Spinal cord (tissue), 10 donors: ENCODE measurements around the gene STS. TPM values are rescaled to one million over a fixed set of nuclear protein-coding genes. Genes with fewer than 3 reads are reported as not detected.

ENCODE experiments used
- DNase-seq, 6 donors: peaks; one replicate each; pipeline versions ENCODE4 v3.0.0 to v3.0.0-alpha.2; 2013 to 2015; ENCODE audit warnings: low spot score in 6 of 6, low read depth in 4 of 6
- H3K27ac ChIP-seq: one replicate; pipeline ENCODE4 v1.5.1; 2013; ENCODE audit warnings: low read depth, low read length, control low read depth
- H3K27me3 ChIP-seq: one replicate; pipeline ENCODE4 v1.6.1; 2013; ENCODE audit warnings: low read length; ENCODE audit not compliant: control insufficient read depth, insufficient read depth
- H3K36me3 ChIP-seq: one replicate; pipeline ENCODE4 v1.6.1; 2013; ENCODE audit warnings: low read length; ENCODE audit not compliant: control insufficient read depth, insufficient read depth
- H3K4me1 ChIP-seq: one replicate; pipeline ENCODE4 v1.6.1; 2013; ENCODE audit warnings: low read length; ENCODE audit not compliant: control insufficient read depth, insufficient read depth
- H3K4me3 ChIP-seq: one replicate; pipeline ENCODE4 v1.5.1; 2013; ENCODE audit warnings: low read depth, low read length, control low read depth
- H3K9me3 ChIP-seq: one replicate; pipeline ENCODE4 v1.6.1; 2013; ENCODE audit warnings: low read length; ENCODE audit not compliant: control insufficient read depth, insufficient read depth
- WGBS: methylation state at CpG from one replicate; pipeline ENCODE4 v1.1.5; 2013; ENCODE audit warnings: missing lambda C conversion rate; ENCODE audit not compliant: insufficient coverage; 5-methylcytosine and 5-hydroxymethylcytosine counted together
- polyA plus RNA-seq, 2 donors: library from polyadenylated mRNA; unstranded; fragments of 120-200 nt; gene quantifications; one replicate each; pipeline ENCODE4 v1.2.1, GENCODE V29; 2013; ENCODE audit not compliant: insufficient read length in 2 of 2
- total RNA-seq, 2 donors: library from RNA; depleted of rRNA in 1 of 2; stranded (reverse); fragments of 120-200 nt in 1 of 2; fragments of >200 nt in 1 of 2; gene quantifications; one replicate each; pipeline versions ENCODE4 v1.2.3 to v1.2.4, GENCODE V29; 2013 to 2014
- donor health status: healthy.

The STS gene
- total and polyA plus RNA-seq, 4 donors, result 9.4 to 34.3 (median 16.8) TPM

- Histone ChIP-seq H3K27me3 (no peaks in the 10 kb centered on the region), H3K9me3 (no peaks in the 10 kb centered on the region), H3K4me1 (peaks cover 5% of the 10 kb centered on the region), H3K36me3 (peaks cover 3% of the 10 kb centered on the region), H3K27ac (no peak overlapping the region), H3K4me3 (no peak overlapping the region)
- 38% methylated on average over 8 of the region's 8 CpGs for WGBS
- DNase-seq, result no peak
These were observed 14.5 kb upstream of the STS start for GRCh38 chrX:7133050-7133440.

DNA sequence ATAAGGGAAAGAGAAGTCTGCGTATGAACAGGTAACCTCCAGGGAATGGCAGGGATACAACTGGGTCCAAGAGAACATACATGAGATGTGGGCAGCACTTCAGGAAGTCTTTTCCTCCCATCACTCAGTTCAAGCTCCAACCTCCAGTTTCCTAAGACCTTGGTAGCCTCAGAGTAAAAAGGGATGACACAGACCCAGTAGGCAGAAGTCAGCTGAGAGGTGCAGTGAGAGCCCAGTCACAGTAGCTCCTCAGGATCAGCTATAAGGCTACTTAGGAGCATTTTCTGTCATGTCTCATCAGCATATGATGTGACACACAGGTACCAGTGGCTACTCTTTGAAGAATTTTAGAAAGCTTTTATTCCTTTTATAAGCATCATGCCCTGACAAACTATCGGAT lies 12.5 kb upstream of the STS start:
- Histone ChIP-seq H3K36me3 (peaks cover 3% of the 10 kb centered on the region), H3K9me3 (no peaks in the 10 kb centered on the region), H3K27me3 (no peaks in the 10 kb centered on the region), H3K4me3 (no peak overlapping the region), H3K4me1 (peaks cover 5% of the 10 kb centered on the region), H3K27ac (no peak overlapping the region)
- WGBS, result 100% methylated on average over 1 of the region's 2 CpGs
- DNase-seq, result no peak

- WGBS, result 94% methylated on average over 6 of the region's 9 CpGs
- no peak for DNase-seq
- H3K27ac ChIP-seq, result no peak overlapping the region
These were observed 8.1 kb upstream of the STS start for GRCh38 chrX:7139202-7140081.

DNA sequence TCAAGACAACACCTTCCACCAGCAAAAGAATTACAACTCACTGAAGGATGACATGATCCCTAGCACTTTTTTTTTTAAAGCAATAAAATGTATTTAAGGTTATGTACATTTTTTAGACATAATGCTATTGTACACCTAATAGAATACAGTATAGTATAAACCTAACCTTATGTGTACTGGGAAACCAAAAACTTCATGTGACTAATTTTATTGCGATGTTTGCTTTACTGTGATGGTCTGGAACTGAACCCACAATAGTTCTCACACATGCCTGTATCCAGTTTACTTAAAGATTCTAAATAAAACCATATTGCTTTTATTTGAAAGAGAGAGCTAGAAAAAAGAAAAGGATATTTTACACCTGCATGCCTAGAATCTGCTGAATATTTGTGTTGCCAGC lies 4.4 kb upstream of the STS start:
- no CpG with 5 or more reads among the region's 1 CpG for WGBS
- no peak overlapping the region for H3K27ac ChIP-seq
- peaks cover 5% of the 10 kb centered on the region for H3K4me1 ChIP-seq
- DNase-seq, result no peak
- no peaks in the 10 kb centered on the region for H3K27me3 ChIP-seq
- H3K4me3 ChIP-seq, result no peak overlapping the region
- H3K9me3 ChIP-seq, result peaks cover 3% of the 10 kb centered on the region
- no peaks in the 10 kb centered on the region for H3K36me3 ChIP-seq

More at GRCh38 chrX:7139202-7140081, 8.1 kb upstream of the STS start:
- Histone ChIP-seq H3K36me3 (no peaks in the 10 kb centered on the region), H3K4me3 (no peak overlapping the region), H3K9me3 (peaks cover 3% of the 10 kb centered on the region), H3K27me3 (no peaks in the 10 kb centered on the region), H3K4me1 (no peaks in the 10 kb centered on the region)

- WGBS, result 100% methylated on average over 3 of the region's 8 CpGs
- Histone ChIP-seq H3K4me3 (no peak overlapping the region), H3K27ac (no peak overlapping the region), H3K27me3 (no peaks in the 10 kb centered on the region), H3K4me1 (peaks cover 13% of the 10 kb centered on the region), H3K36me3 (no peaks in the 10 kb centered on the region), H3K9me3 (peaks cover 3% of the 10 kb centered on the region)
- DNase-seq, result no peak
These were observed 3.5 kb upstream of the STS start for GRCh38 chrX:7143941-7144525.

- Histone ChIP-seq H3K36me3 (no peaks in the 10 kb centered on the region), H3K4me3 (no peak overlapping the region), H3K27ac (no peak overlapping the region), H3K9me3 (peaks cover 3% of the 10 kb centered on the region), H3K27me3 (no peaks in the 10 kb centered on the region), H3K4me1 (peaks cover 13% of the 10 kb centered on the region)
- DNase-seq, result no peak
- WGBS, result 50% methylated on average over 1 of the region's 3 CpGs
These were observed 2.1 kb upstream of the STS start for GRCh38 chrX:7145454-7145853.

- no peak for DNase-seq
- no peaks in the 10 kb centered on the region for H3K27me3 ChIP-seq
- no peaks in the 10 kb centered on the region for H3K36me3 ChIP-seq
- no peak overlapping the region for H3K27ac ChIP-seq
- peaks cover 13% of the 10 kb centered on the region for H3K4me1 ChIP-seq
- H3K4me3 ChIP-seq, result no peak overlapping the region
- H3K9me3 ChIP-seq, result peaks cover 3% of the 10 kb centered on the region
- no CpG with 5 or more reads among the region's 3 CpGs for WGBS
These were observed 1.4 kb upstream of the STS start for GRCh38 chrX:7146020-7146702.

GRCh38 chrX:7146703-7147412 lies 654 bp upstream of the STS start:
- H3K27me3 ChIP-seq, result no peaks in the 10 kb centered on the region
- H3K27ac ChIP-seq, result peak overlapping the region; percentile 40
- DNase-seq, result peak in 1 of 6 donors; percentile 25
- H3K9me3 ChIP-seq, result peaks cover 2% of the 10 kb centered on the region
- peaks cover 13% of the 10 kb centered on the region for H3K4me1 ChIP-seq
- peak overlapping the region; percentile 49 for H3K4me3 ChIP-seq
- H3K36me3 ChIP-seq, result no peaks in the 10 kb centered on the region
- WGBS, result 10% methylated on average over 10 of the region's 13 CpGs
